Measurements from ENCODE around the gene FAAP24. TPM values are rescaled to one million over a fixed set of nuclear protein-coding genes. Genes with fewer than 3 reads are reported as not detected.
"Not testable (repeated sequence)": the region's sequence is repeated elsewhere in the genome, so short reads cannot be mapped to it uniquely, and the experiment has no call there.

The FAAP24 gene
- total RNA-seq, 2 experiments from 2014 or later: 12.1 to 12.8 TPM

DNA sequence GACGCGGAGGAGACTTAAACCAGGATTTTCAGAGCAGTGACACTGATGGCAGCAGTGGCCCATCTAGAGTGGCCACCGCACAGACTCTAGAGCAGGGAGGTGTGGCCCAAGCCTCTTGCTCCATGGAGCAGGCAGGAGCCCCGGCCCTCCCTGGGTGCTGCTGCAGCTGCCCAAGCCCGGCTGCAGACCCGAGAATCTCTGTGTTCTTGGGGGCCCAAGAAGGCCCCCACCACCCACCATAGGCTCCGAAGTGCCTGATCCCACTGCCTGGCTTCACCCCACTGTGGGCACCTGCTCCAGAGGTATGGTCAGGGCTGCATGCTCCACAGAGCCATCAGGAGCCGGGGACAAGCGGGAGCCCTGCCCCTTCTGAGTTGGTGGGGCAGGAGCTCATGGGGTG lies 36.4 kb upstream of the FAAP24 start:
- Histone ChIP-seq H3K4me2 (ENCODE audit: low read length) (no peak overlapping the region), H3K4me1 (ENCODE audit: insufficient read depth, low read length, poor library complexity, severe bottlenecking) (no peaks in the 10 kb centered on the region), H4K20me1 (ENCODE audit: insufficient read depth, low read length) (no peaks in the 10 kb centered on the region), H3K27ac (ENCODE audit: low read depth, low read length, poor library complexity, severe bottlenecking) (no peak overlapping the region), H2AFZ (ENCODE audit: low read length) (no peak overlapping the region), H3K9me2 (ENCODE audit: insufficient read depth, low read length) (no peaks in the 10 kb centered on the region), H3K79me2 (ENCODE audit: insufficient read depth, low read depth, low read length) (no peaks in the 10 kb centered on the region), H3K36me3 (ENCODE audit: insufficient read depth, low read length) (peaks cover 4% of the 10 kb centered on the region), H3K9me3 (ENCODE audit: low read length) (no peaks in the 10 kb centered on the region), H3K4me3 (ENCODE audit: low read depth, low read length, poor library complexity, severe bottlenecking) (no peak overlapping the region)
- intact Hi-C loops (cut with micrococcal nuclease; ENCODE audit: unreplicated experiment): no loop called here
- no TSS peak for BruUV-seq (replicated peaks)
- TF ChIP-seq, protein P1, sequence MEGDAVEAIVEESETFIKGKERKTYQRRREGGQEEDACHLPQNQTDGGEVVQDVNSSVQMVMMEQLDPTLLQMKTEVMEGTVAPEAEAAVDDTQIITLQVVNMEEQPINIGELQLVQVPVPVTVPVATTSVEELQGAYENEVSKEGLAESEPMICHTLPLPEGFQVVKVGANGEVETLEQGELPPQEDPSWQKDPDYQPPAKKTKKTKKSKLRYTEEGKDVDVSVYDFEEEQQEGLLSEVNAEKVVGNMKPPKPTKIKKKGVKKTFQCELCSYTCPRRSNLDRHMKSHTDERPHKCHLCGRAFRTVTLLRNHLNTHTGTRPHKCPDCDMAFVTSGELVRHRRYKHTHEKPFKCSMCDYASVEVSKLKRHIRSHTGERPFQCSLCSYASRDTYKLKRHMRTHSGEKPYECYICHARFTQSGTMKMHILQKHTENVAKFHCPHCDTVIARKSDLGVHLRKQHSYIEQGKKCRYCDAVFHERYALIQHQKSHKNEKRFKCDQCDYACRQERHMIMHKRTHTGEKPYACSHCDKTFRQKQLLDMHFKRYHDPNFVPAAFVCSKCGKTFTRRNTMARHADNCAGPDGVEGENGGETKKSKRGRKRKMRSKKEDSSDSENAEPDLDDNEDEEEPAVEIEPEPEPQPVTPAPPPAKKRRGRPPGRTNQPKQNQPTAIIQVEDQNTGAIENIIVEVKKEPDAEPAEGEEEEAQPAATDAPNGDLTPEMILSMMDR (conservative IDR thresholded peaks at IDR 0.05; ENCODE audit: low read length): no peak
- no peak for TF ChIP-seq EZH2phosphoT487 (IDR thresholded peaks at IDR 0.05; ENCODE audit: borderline replicate concordance, low read depth, low read length)
- DNase-seq (ENCODE audit: low spot score): no peak
- ChIA-PET POLR2A (no interaction called here), CTCF (ENCODE audit: unreplicated experiment) (no interaction called here)

DNA sequence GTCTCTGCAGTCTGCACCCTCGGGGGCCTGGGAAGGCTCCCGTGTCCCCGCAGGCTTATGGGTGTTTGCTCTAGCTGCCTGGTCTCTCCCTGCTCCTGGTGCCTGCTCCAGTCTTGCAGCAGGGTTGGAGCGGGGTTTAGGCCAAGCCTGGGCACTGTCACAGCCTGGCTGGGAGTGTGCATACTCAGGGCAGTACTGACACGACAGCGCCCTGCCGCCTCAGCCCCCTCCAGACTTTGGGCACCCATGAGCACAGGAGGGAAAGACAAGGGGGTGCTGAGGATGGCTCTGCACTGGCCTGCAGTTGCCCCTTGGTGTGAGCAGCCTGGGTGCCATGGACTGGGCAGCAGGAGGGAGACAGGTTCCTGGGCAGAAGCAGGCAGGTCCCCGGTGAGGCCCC lies 36.0 kb upstream of the FAAP24 start:
- Histone ChIP-seq H3K36me3 (ENCODE audit: insufficient read depth, low read length) (peaks cover 3% of the 10 kb centered on the region), H2AFZ (ENCODE audit: low read length) (no peak overlapping the region), H3K79me2 (ENCODE audit: insufficient read depth, low read depth, low read length) (no peaks in the 10 kb centered on the region), H3K9me2 (ENCODE audit: insufficient read depth, low read length) (no peaks in the 10 kb centered on the region), H3K27ac (ENCODE audit: low read depth, low read length, poor library complexity, severe bottlenecking) (no peak overlapping the region), H3K4me1 (ENCODE audit: insufficient read depth, low read length, poor library complexity, severe bottlenecking) (no peaks in the 10 kb centered on the region), H3K9me3 (ENCODE audit: low read length) (no peaks in the 10 kb centered on the region), H3K4me3 (ENCODE audit: low read depth, low read length, poor library complexity, severe bottlenecking) (no peak overlapping the region), H3K4me2 (ENCODE audit: low read length) (no peak overlapping the region), H4K20me1 (ENCODE audit: insufficient read depth, low read length) (no peaks in the 10 kb centered on the region)
- BruUV-seq (replicated peaks): no TSS peak
- no peak for DNase-seq (ENCODE audit: low spot score)
- ChIA-PET POLR2A (interaction anchor here (0.6 kb wide), 1 partner anchor 441 kb away, joined by 3 read pairs; no protein-coding TSS in a partner anchor), CTCF (ENCODE audit: unreplicated experiment) (no interaction called here)
- intact Hi-C loops (cut with micrococcal nuclease; ENCODE audit: unreplicated experiment): no loop called here
- TF ChIP-seq EZH2phosphoT487 (IDR thresholded peaks at IDR 0.05; ENCODE audit: borderline replicate concordance, low read depth, low read length): no peak
- TF ChIP-seq, protein P1 (conservative IDR thresholded peaks at IDR 0.05; ENCODE audit: low read length): no peak

DNA sequence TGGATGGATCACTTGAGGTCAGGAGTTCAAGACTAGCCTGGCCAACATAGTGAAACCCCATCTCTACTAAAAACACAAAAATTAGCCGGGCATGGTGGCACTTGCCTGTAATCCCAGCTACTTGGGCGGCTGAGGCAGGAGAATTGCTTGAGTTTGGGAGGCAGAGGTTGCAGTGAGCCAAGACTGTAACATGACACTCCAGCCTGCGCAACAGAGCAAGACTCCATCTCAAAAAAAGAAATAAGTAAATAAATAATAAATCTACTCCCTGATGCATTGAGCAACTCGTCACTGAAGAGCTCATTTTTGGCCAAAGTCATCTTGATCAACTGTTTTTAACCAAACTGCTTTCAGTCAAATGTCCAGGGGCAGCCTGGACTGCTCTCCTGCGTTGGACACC lies 30.8 kb upstream of the FAAP24 start:
- H3K9me2 ChIP-seq (ENCODE audit: insufficient read depth, low read length); H3K9me3 ChIP-seq (ENCODE audit: low read length); H2AFZ ChIP-seq (ENCODE audit: low read length); DNase-seq (ENCODE audit: low spot score); H3K27ac ChIP-seq (ENCODE audit: low read depth, low read length, poor library complexity, severe bottlenecking); intact Hi-C loops (cut with micrococcal nuclease; ENCODE audit: unreplicated experiment); H4K20me1 ChIP-seq (ENCODE audit: insufficient read depth, low read length); H3K4me3 ChIP-seq (ENCODE audit: low read depth, low read length, poor library complexity, severe bottlenecking); H3K4me2 ChIP-seq (ENCODE audit: low read length); CTCF ChIA-PET (ENCODE audit: unreplicated experiment); H3K79me2 ChIP-seq (ENCODE audit: insufficient read depth, low read depth, low read length); H3K4me1 ChIP-seq (ENCODE audit: insufficient read depth, low read length, poor library complexity, severe bottlenecking); H3K36me3 ChIP-seq (ENCODE audit: insufficient read depth, low read length); BruUV-seq (replicated peaks): not testable (repeated sequence)
- POLR2A ChIA-PET: interaction anchor here (0.7 kb wide), 1 partner anchor 52 kb away, joined by 3 read pairs; no protein-coding TSS in a partner anchor
